Osteoblast (primary cell): ENCODE data around the gene PTPRD. TPM values are rescaled to one million over a fixed set of nuclear protein-coding genes. Genes with fewer than 3 reads are reported as not detected.

Source experiments
- DNase-seq: peaks from one replicate; pipeline ENCODE4 v3.0.0; 2011; ENCODE audit warnings: low spot score, mixed read lengths; ENCODE audit not compliant: insufficient read length; ENCODE audit errors: missing footprints
- H2AFZ ChIP-seq: 2 replicates; pipeline ENCODE4 v1.6.0; 2011; ENCODE audit warnings: mild to moderate bottlenecking, low read length
- H3K27ac ChIP-seq: 2 replicates; pipeline ENCODE4 v1.5.1; 2011; ENCODE audit warnings: mild to moderate bottlenecking, low read depth, low read length, moderate library complexity
- H3K27me3 ChIP-seq: 2 replicates; pipeline ENCODE4 v1.6.0; 2012; ENCODE audit warnings: mild to moderate bottlenecking, control low read depth, inconsistent platforms, low read length, moderate library complexity; ENCODE audit not compliant: insufficient read depth
- H3K36me3 ChIP-seq: 2 replicates; pipeline ENCODE4 v1.5.1; 2011; ENCODE audit warnings: mild to moderate bottlenecking, low read length, control low read depth, moderate library complexity; ENCODE audit not compliant: insufficient read depth
- H3K4me1 ChIP-seq: 2 replicates; pipeline ENCODE4 v1.5.1; 2011; ENCODE audit warnings: mild to moderate bottlenecking, low read length, control low read depth, moderate library complexity; ENCODE audit not compliant: insufficient read depth
- H3K4me2 ChIP-seq: 2 replicates; pipeline ENCODE4 v1.6.0; 2011; ENCODE audit warnings: mild to moderate bottlenecking, low read length; ENCODE audit not compliant: insufficient read depth
- H3K4me3 ChIP-seq: fragments of 200-600 bp; sonication (generic); 3 replicates; pipeline ENCODE4 v1.5.1; 2012; ENCODE audit warnings: mild to moderate bottlenecking, low read length, inconsistent platforms; ENCODE audit not compliant: insufficient read depth
- H3K79me2 ChIP-seq: 2 replicates; pipeline ENCODE4 v1.6.0; 2012; ENCODE audit warnings: mild to moderate bottlenecking, low read length, control low read depth, inconsistent platforms; ENCODE audit not compliant: insufficient read depth
- H3K9me3 ChIP-seq: 2 replicates; pipeline ENCODE4 v1.5.1; 2011; ENCODE audit warnings: low read depth, low read length, control low read depth
- H4K20me1 ChIP-seq: 2 replicates; pipeline ENCODE4 v1.6.0; 2012; ENCODE audit warnings: mild to moderate bottlenecking, low read length, control low read depth; ENCODE audit not compliant: insufficient read depth
- total RNA-seq: library from RNA; depleted of rRNA; stranded (reverse); fragments of >200 nt; gene quantifications from 2 replicates; pipeline ENCODE4 v1.2.3, GENCODE V29; 2012
- TF ChIP-seq, protein P1 (sequence below): IDR thresholded peaks from 2 replicates; pipeline ENCODE4 v1.5.1; 2011; ENCODE audit warnings: mild to moderate bottlenecking, low read depth, low read length, moderate library complexity; ENCODE audit errors: extremely low read depth

PTPRD gene
- total RNA-seq, 1 donor = 23.9 TPM

GRCh38 chr9:8384091-8384490 is 2228.7 kb downstream of the PTPRD start:
- Histone ChIP-seq H3K4me2 (no peak overlapping the region), H3K27me3 (no peaks in the 10 kb centered on the region), H3K9me3 (no peaks in the 10 kb centered on the region), H3K4me3 (no peak overlapping the region), H3K4me1 (no peaks in the 10 kb centered on the region), H3K27ac (no peak overlapping the region), H3K79me2 (no peaks in the 10 kb centered on the region), H2AFZ (no peak overlapping the region), H4K20me1 (no peaks in the 10 kb centered on the region), H3K36me3 (no peaks in the 10 kb centered on the region)
- TF ChIP-seq, protein P1, sequence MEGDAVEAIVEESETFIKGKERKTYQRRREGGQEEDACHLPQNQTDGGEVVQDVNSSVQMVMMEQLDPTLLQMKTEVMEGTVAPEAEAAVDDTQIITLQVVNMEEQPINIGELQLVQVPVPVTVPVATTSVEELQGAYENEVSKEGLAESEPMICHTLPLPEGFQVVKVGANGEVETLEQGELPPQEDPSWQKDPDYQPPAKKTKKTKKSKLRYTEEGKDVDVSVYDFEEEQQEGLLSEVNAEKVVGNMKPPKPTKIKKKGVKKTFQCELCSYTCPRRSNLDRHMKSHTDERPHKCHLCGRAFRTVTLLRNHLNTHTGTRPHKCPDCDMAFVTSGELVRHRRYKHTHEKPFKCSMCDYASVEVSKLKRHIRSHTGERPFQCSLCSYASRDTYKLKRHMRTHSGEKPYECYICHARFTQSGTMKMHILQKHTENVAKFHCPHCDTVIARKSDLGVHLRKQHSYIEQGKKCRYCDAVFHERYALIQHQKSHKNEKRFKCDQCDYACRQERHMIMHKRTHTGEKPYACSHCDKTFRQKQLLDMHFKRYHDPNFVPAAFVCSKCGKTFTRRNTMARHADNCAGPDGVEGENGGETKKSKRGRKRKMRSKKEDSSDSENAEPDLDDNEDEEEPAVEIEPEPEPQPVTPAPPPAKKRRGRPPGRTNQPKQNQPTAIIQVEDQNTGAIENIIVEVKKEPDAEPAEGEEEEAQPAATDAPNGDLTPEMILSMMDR = no peak
- peak; percentile 30 for DNase-seq

GRCh38 chr9:8382777-8383527 is 2229.8 kb downstream of the PTPRD start:
- no peak for DNase-seq
- Histone ChIP-seq H3K27me3 (no peaks in the 10 kb centered on the region), H4K20me1 (no peaks in the 10 kb centered on the region)

GRCh38 chr9:8382266-8382665 is 2230.5 kb downstream of the PTPRD start:
- Histone ChIP-seq H3K36me3 (no peaks in the 10 kb centered on the region), H3K4me1 (no peaks in the 10 kb centered on the region), H3K9me3 (no peaks in the 10 kb centered on the region), H4K20me1 (no peaks in the 10 kb centered on the region), H2AFZ (no peak overlapping the region), H3K4me2 (no peak overlapping the region), H3K4me3 (no peak overlapping the region), H3K27me3 (no peaks in the 10 kb centered on the region), H3K79me2 (no peaks in the 10 kb centered on the region), H3K27ac (no peak overlapping the region)
- no peak for DNase-seq
- TF ChIP-seq, protein P1 = no peak

More at GRCh38 chr9:8382777-8383527, 2229.8 kb downstream of the PTPRD start:
- H3K79me2 ChIP-seq = no peaks in the 10 kb centered on the region
- H3K9me3 ChIP-seq = no peaks in the 10 kb centered on the region
- no peak overlapping the region for H3K4me2 ChIP-seq
- no peak overlapping the region for H3K27ac ChIP-seq
- H3K4me1 ChIP-seq = no peaks in the 10 kb centered on the region
- H3K36me3 ChIP-seq = no peaks in the 10 kb centered on the region
- no peak overlapping the region for H2AFZ ChIP-seq
- no peak overlapping the region for H3K4me3 ChIP-seq
- TF ChIP-seq, protein P1 = no peak

DNA sequence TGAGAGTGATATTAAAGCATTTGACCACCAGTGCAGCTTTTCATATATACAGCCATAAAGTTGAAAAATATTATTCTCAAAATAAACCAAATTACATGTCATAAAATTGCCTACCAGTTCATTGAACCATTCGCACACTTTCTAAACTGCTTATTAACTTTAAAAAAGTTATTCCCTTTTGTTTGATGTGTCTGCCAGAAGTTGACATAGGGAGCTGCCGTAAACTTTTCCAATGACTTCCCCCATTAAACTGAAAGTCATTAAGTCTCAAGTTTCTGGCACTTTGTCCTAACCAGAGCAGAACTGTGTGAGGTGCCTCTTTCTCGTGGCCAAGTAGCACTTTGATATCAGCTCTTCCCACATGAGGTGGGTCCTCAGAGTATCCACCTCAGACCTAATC is 2231.2 kb downstream of the PTPRD start:
- Histone ChIP-seq H3K27ac (no peak overlapping the region), H3K36me3 (no peaks in the 10 kb centered on the region), H3K4me1 (no peaks in the 10 kb centered on the region), H2AFZ (no peak overlapping the region), H3K27me3 (no peaks in the 10 kb centered on the region), H3K9me3 (no peaks in the 10 kb centered on the region), H3K4me2 (no peak overlapping the region), H4K20me1 (no peaks in the 10 kb centered on the region), H3K4me3 (no peak overlapping the region), H3K79me2 (no peaks in the 10 kb centered on the region)
- DNase-seq = no peak
- TF ChIP-seq, protein P1 = no peak
